OCI-LY3 (cell line): ENCODE measurements around the gene ARL6IP4.

Experiments
- CTCF ChIP-seq: fragments of 200-600, 300-600 bp; sonication (generic); IDR thresholded peaks from 2 replicates; pipeline ENCODE4 v1.5.1; 2014; ENCODE audit warnings: antibody characterized with exemption, low read length, low read depth
- EZH2phosphoT487 ChIP-seq: fragments of 200-600 bp; shearing (Covaris generic); IDR thresholded peaks from 2 replicates; pipeline ENCODE4 v1.6.1; 2018; ENCODE audit warnings: antibody characterized with exemption, mixed run types, low read depth

GRCh38 chr12:122951406-122951805, 29.1 kb upstream of the ARL6IP4 start:
- TF ChIP-seq CTCF (no peak), EZH2phosphoT487 (no peak)
